Measurements from ENCODE around the gene PCYT1A.

DNA sequence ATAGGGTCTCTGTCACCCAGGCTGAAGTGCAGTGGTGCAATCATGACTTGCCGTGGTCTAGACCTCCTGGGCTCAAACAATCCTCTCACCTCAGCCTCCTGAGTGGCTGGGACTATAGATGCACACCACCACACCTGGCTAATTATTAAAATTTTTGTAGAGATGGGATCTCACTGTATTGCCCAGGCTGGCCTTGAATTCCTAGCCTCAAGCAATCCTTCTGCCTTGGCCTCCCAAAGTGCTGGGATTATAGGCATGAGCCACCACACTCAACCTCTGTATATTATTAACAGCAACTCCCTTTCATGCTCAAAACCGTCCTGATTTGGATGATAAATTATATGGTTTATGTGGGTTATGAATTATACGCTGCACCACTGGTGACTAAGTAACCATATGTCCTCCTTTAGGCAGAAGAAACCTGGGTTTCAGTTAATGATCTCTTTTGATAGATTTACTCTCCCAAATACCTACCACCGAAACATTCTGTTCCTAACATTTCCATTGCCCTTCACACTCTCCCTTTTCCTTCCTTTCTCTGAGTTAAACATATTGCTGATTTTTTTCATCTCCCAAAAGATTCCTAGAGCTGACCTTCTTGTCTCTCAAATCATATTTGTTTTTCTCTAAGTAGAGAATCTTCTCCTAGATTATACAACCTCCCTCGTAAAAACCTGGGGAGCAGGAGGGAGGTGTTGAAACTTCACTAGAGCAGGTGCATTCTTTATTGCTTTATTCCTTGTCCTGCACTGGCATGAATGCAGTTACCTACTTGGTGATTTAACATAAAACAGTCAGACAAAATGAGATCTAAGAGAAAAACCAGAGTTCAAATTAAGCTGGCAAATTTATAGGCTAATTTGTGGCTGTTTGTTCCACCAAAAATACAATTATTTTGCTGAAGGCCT lies 32.9 kb downstream of the PCYT1A start:
- TF ChIP-seq TAF1 (IDR thresholded peaks at IDR 0.05; ENCODE audit: low read depth, low read length) (no peak), SPI1 (IDR thresholded peaks at IDR 0.05; ENCODE audit: low read depth, low read length) (no peak), POU2F2 (IDR thresholded peaks at IDR 0.05; ENCODE audit: low read depth, low read length) (no peak), POLR2A (IDR thresholded peaks at IDR 0.05; ENCODE audit: low read depth, low read length) (no peak), POLR2AphosphoS5 (IDR thresholded peaks at IDR 0.05; ENCODE audit: low read depth, low read length) (no peak), PAX5 (IDR thresholded peaks at IDR 0.05; ENCODE audit: insufficient read depth, low read length, severe bottlenecking) (no peak)
